Testis (tissue), 2 donors: ENCODE measurements around the gene VAPB.

Experiments
- CTCF ChIP-seq, 3 experiments: fragments of 450-650 bp in 2 of 3; fragments of 200-600 bp in 1 of 3; sonication (generic) in 1 of 3; IDR thresholded peaks; one replicate each; pipeline ENCODE4 v1.5.1; 2016 to 2019; ENCODE audit warnings: antibody characterized with exemption in 3 of 3, mild to moderate bottlenecking in 2 of 3, moderate library complexity in 1 of 3
- POLR2A ChIP-seq: fragments of 450-650 bp; IDR thresholded peaks from one replicate; pipeline ENCODE4 v1.6.1; 2017; ENCODE audit warnings: antibody characterized with exemption, mild to moderate bottlenecking, moderate library complexity

GRCh38 chr20:58495623-58496428, 106.8 kb downstream of the VAPB start:
- TF ChIP-seq POLR2A = no peak
- TF ChIP-seq CTCF (IDR thresholded peaks at IDR 0.05) = no peak
